HuH-7.5 (cell line): ENCODE measurements around the gene PPCS.
"Not testable (repeated sequence)": the region's sequence is repeated elsewhere in the genome, so short reads cannot be mapped to it uniquely, and the experiment has no call there.

Experiments
- DNase-seq: peaks from one replicate; pipeline ENCODE4 v3.0.0; 2011; ENCODE audit warnings: low spot score

Gene PPCS

DNA sequence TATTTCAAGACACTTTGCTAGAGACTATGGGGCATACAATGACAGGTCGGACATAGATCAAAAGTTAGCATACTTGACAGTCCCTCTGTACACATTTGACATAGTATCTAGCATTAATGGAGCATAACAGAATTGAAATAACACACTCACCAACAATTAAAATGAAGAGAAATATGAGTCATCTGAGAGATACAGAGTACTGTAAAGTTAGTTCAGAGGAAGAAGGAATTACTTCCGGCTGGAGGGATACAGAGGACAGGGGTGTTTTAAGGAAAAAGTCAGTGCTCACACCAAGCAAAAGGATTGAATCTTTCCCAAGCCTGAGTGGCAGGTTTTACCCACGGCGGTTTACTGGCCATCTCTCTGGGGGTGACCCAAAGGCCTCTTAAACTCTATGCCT, 3.0 kb upstream of the PPCS start:
- no peak for DNase-seq

- no peak for DNase-seq
Measured at GRCh38 chr1:42454403-42454802, 1.9 kb upstream of the PPCS start.

- DNase-seq = peak; percentile 49
Measured at GRCh38 chr1:42456754-42457089, 379 bp downstream of the PPCS start.

DNA sequence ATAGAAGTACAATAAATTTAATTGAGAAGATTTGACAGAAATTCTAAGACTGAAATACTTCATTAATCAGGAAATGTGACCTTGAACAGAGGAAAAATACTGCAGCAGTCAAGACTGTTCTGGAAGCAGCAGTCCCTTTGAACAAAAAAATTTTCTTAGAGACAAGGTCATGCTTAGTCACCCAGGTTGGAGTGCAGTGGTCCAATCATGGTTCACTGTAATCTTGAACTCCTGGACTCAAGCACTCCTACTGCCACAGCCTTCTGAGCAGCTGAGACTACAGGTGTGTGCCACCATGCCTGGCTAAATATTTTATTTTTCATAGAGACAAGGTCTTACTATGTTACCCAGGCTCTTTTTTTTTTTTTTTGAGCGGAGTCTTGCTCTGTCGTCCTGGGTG, 4.9 kb downstream of the PPCS start:
- DNase-seq = no peak

DNA sequence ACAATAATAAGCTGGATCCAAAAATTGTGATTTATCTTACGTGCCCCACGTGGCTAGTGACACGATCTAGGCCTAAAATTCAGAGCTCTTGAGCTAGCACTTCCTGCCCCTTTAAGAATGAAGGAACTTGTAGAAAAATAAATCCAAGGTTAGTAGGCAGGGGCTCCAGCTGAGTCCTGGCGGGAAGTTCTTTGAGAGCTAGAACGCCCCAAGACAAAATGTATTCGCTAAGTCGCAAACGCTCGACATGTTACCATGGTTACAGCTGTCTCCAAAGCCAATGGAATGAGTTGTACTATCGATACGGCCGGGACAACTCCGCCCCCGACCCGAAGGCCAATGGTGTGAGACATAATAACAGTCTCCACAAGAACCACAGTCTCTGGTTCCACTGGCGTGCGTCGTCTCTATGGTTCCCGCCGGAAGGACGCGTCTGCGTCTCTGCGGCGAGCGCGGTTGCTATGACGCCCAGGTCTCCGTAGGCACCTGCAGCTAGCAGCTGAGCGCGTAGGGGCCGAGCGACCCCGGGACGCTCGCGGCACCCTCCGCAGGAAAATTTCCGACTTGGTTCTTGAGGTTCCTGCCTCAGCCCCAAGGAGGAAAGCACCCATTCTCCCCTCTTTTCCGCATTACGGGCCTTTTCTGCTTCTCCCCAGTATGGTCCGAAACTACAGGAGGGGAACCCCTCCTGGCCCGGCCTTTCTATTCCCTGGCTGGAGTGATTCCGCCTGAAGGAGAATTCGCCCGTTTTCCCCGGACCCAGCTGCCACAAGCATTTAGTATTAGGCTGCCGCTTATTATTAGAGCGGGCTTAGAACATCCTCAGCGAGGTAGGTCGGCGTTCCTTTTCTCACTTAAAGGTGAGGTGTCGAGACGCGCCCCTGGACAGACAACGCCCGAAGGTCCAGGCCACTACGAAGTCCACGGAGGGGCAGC, 6.8 kb downstream of the PPCS start, which contains the start of gene CCDC30:
CCDC30 (plus strand) TSS at position 459 of the 936 bp plus-strand sequence. CDS start 17,266 bp downstream, outside the sequence.
- peak; percentile 88 for DNase-seq

GRCh38 chr1:42463921-42464320, 7.6 kb downstream of the PPCS start:
- DNase-seq = no peak

DNA sequence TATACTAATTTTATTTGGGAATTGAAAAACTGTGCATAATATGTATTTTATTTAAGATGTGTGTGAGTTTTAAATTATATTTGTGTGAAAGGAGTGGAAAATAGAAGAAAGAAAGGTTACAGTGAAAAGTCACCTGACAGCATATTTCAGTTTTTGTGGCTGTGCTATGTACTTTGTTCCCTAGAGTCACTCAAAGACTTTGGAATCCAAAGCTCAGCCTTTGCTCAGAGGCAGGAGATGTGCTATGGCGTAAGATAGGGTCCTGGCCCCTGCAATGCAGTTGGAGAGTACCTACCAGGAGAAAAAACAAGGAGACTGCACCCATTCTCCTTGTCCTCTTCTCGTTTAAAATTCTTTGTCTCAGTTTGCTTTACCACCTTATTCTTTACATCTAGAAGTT, 9.7 kb downstream of the PPCS start:
- no peak for DNase-seq

DNA sequence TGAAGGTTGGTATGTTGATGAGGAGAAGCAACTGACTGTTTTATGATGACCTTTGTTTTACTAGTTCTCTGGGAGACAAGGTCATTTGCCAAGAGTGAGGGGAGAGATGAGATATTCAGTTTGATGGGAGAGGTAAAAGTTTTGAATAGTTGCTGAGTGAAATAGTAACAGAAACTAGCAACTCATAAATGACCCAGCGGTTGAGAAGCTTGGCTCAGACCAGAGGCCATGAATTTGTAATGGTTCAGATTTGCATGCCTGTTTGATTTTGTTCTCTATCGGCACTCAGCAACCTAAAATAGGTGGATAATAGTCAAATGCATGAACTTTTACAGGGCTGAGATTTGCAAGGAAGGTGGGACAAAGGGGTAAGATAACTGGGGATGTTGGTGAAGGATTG, 13.4 kb downstream of the PPCS start:
- no peak for DNase-seq

DNA sequence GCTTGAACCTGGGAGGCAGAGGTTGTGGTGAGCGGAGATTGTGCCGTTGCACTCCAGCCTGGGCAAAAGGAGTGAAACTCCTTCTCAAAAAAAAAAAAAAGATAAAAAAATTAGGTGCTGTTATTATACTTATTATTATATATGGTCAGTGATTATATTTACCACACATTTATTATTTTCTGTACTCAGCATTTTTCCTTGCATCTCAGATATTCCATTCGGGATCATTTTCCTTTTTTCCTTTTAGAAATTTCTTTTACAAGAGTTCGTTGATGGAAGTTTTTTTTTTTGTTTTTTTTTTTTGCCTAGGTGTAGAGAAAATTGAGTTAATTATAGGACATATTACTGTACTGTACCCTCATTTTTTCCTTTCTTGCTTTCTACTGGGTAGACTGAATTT, 20.3 kb downstream of the PPCS start:
- no peak for DNase-seq

GRCh38 chr1:42477354-42477753, 21.0 kb downstream of the PPCS start:
- not testable (repeated sequence) for DNase-seq

DNA sequence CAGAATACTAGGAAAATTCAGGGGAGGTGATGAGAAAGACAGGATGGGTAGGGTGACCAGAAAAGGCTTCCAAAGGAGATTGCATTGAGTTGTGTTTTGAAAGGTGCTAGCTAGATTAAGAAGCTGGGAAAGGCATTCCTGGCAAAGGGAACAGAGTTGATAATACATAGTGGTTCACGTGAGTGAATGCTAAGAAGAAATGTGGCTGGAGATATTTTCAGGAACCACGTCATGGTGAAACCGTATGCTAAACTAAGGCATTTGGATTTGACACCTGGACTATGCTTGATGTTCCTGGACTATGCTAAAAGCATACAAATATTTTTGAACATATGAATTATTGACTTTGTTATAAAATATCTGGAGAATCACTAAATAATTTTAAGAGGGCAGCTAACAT, 21.4 kb downstream of the PPCS start:
- DNase-seq = no peak

DNA sequence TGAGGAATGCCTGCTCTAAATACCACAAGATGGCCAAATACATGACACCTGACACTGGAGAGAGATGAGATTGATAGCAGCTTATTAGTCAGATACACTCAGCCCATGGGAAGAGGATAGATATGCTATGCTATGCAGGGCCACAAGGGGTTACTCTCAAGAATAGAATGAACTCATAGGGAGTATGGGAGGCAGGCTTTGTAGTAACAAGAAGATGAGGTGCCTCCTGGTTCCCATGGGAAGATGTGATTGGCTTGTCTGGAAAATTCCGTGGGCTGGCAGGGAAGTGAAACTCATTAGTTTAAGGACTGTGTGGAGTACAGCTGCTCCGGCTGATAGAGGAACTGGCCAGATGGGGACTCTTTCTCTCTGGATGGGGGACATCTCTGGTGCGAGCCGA, 23.3 kb downstream of the PPCS start:
- DNase-seq = no peak

DNA sequence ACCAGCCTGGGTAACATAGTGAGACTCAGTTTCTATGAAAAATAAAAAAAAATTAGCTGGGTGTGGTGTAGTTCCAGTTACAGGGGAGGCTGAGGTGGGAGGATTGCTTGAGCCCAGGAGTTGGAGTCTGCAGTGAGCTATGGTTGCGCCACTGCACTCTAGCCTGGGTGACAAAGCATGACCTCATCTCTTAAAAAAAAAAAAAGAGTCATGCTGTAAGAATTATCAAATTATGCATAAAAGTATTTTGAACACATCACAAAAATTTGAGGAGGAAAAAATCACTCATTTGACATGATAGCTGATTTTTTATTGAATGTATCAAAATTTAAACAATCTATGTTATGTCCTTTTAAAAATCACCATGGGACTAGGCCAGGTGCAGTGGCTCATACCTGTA, 24.6 kb downstream of the PPCS start:
- no peak for DNase-seq

GRCh38 chr1:42482635-42483153, 26.4 kb downstream of the PPCS start:
- DNase-seq = no peak

DNA sequence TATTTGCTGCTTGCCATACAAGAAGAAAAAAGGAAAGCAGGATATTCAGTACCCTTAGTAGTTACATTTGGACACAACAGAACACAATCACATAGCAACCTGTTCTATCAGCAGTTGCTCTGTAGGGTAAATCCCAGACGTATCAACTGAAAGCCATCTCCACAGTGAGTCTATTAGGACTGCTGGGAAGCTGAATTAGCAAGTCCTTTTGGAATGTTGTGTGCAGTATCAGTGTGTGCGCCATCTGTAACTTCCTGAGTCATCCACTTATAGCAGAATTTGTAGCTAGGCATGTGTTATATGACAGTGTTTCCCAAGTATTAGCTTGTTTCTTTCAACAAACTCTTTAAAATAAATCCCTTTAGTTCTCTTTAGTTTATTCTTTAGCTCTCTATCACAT, 28.0 kb downstream of the PPCS start:
- DNase-seq = no peak

DNA sequence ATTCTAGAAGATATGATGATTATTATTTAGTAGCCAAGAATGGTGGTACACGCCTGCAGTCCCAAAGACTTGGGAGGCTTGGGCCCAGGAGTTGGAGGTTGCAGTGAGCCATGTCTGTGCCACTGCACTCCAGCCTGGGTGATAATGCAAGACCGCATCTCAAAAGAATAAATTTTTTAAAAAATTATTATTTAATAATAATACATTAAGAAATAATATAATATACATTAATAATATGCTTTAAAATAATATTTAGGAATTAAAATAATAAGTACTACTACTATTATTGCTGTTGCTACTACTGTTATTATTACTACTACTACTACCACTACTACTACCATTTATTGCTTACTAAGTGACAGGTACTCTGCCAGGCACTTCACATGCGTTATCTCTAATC, 33.9 kb downstream of the PPCS start:
- DNase-seq = no peak

DNA sequence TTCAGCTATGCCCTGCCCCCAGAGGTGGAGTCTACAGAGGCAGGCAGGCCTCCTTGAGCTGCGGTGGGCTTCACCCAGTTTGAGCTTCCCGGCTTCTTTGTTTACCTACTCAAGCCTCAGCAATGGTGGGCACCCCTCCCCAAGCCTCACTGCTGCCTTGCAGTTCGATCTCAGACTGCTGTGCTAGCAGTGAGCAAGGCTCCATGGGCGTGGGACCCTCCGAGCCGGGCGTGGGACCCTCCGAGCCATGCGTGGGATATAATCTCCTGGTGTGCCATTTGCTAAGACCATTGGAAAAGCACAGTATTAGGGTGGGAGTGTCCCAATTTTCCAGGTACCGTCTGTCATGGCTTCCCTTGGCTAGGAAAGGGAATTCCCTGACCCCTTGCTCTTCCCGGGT, 45.7 kb downstream of the PPCS start:
- DNase-seq = not testable (repeated sequence)

DNA sequence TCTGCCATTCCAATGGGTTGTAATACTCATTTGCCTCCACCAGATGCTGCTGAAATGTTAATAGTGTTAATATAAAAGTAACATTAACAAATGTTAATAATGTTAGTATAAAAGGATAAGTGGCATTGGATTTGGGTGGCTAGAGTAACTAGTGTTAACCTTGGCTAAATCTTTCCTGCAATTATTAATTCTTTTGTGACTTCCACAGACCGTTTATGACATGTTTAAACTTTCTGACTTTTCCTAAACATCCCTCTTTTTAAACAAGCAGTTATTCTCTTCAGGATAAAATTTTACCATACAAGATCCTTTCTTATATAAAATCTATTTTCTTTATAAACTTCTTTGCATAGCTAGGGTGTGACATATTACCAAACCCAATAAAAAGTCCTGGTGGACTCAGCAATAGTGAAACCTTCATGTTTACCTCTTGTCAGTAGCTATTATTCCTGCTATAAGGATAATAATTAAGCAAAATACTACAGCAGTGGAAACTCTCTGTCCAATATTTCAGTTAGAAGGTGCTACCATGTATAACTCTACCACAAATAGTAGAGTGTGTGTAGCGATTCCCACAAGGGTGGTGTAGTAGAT, 48.3 kb downstream of the PPCS start:
- DNase-seq = no peak

GRCh38 chr1:42506576-42506975, 50.2 kb downstream of the PPCS start:
- no peak for DNase-seq
